Loucy (cell line): ENCODE results near the gene RELL2.

Source experiments
- H2AFZ ChIP-seq: fragments of 200-600 bp; sonication (generic); 2 replicates; pipeline ENCODE4 v1.6.0; 2016; ENCODE audit warnings: antibody characterized with exemption, mild to moderate bottlenecking, low read length, moderate library complexity
- H3F3A ChIP-seq: fragments of 200-600 bp; 2 replicates; pipeline ENCODE4 v1.6.0; 2016; ENCODE audit warnings: antibody characterized with exemption, low read depth, mild to moderate bottlenecking
- H3K27me3 ChIP-seq: fragments of 200-600 bp; sonication (generic); 2 replicates; pipeline ENCODE4 v1.6.1; 2014; ENCODE audit warnings: low read length, mild to moderate bottlenecking; ENCODE audit not compliant: insufficient read depth, poor library complexity, severe bottlenecking
- H3K36me3 ChIP-seq: fragments of 200-600 bp; sonication (generic); 2 replicates; pipeline ENCODE4 v1.6.1; 2016; ENCODE audit warnings: low read length; ENCODE audit not compliant: insufficient read depth
- H3K4me1 ChIP-seq: fragments of 200-600 bp; sonication (generic); 2 replicates; pipeline ENCODE4 v1.5.1; 2014; ENCODE audit warnings: low read length, mild to moderate bottlenecking; ENCODE audit not compliant: insufficient read depth, poor library complexity, severe bottlenecking
- H3K4me2 ChIP-seq: fragments of 200-600 bp; sonication (generic); 2 replicates; pipeline ENCODE4 v1.6.0; 2014; ENCODE audit warnings: antibody characterized with exemption, low read length, low read depth, mild to moderate bottlenecking; ENCODE audit not compliant: poor library complexity, severe bottlenecking
- H3K4me3 ChIP-seq: fragments of 200-600 bp; sonication (generic); 2 replicates; pipeline ENCODE4 v1.5.1; 2014; ENCODE audit warnings: low read length, mild to moderate bottlenecking, mixed read lengths; ENCODE audit not compliant: poor library complexity, severe bottlenecking
- H3K79me2 ChIP-seq: fragments of 200-600 bp; sonication (generic); 2 replicates; pipeline ENCODE4 v1.6.1; 2014; ENCODE audit warnings: low read length; ENCODE audit not compliant: insufficient read depth
- H3K9ac ChIP-seq: fragments of 200-600 bp; sonication (generic); 2 replicates; pipeline ENCODE4 v1.6.0; 2014; ENCODE audit warnings: mild to moderate bottlenecking, low read depth, low read length, moderate library complexity; ENCODE audit not compliant: poor library complexity, severe bottlenecking
- H3K9me2 ChIP-seq: fragments of 200-600 bp; sonication (generic); replicated peaks from 2 replicates; pipeline ENCODE4 v1.6.1; 2016; ENCODE audit warnings: low read depth, low read length, mixed read lengths
- H3K9me3 ChIP-seq: fragments of 200-600 bp; sonication (generic); 2 replicates; pipeline ENCODE4 v1.6.1; 2014; ENCODE audit warnings: mild to moderate bottlenecking, antibody characterized with exemption, low read length, low read depth; ENCODE audit not compliant: insufficient read depth
- H4K20me1 ChIP-seq: fragments of 200-600 bp; sonication (generic); 2 replicates; pipeline ENCODE4 v1.6.0; 2014; ENCODE audit warnings: antibody characterized with exemption, low read length, mild to moderate bottlenecking; ENCODE audit not compliant: insufficient read depth, poor library complexity, severe bottlenecking
- EZH2phosphoT487 ChIP-seq: fragments of 200-600 bp; IDR thresholded peaks from 2 replicates; pipeline ENCODE4 v1.6.1; 2018; ENCODE audit warnings: antibody characterized with exemption, mild to moderate bottlenecking, moderate library complexity, borderline replicate concordance
- TF ChIP-seq, protein P1 (sequence below): fragments of 200-600 bp; sonication (generic); conservative IDR thresholded peaks from 2 replicates; pipeline ENCODE4 v1.5.1; 2014; ENCODE audit warnings: mild to moderate bottlenecking, antibody characterized with exemption, low read length

RELL2 gene

DNA sequence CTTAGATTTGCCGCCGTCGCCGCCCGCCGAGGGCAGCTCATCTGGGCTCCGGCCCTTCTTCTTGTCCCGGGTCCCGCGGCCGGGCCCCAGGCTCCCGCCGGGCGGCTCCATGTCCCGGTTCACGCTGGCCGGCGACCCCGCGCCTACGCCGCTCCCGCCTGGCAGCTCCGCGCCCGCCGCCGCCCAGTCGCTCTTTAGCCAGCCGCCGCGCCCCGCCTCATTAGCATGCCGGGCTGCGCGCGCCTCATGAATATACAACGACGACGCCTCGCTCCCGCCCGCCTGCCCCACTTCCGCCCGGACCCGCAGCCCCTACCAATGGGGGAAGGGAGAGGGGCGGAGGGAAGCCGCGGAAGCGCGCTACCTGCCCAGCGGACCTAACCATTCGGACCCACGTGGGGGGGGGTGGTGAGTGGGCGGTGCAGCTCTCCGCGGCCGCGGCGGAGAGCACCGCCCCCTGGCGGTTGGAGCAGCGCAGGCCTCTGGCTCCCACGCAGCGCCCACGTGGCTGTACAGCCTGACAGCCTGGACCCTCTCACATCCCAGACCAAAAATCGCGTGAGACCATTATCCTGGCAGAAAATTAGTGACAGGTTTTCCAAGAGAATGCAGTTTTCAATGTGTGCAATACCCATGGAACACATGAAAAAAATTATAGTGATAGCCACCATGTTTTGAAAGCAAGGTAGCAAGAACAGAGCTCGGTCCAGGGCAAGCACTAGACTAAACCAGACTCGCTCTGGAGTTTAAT is 17.8 kb upstream of the RELL2 start, which contains the start of gene DIAPH1:
DIAPH1 (minus strand) TSS at position 197 of the 751 bp plus-strand sequence; CDS start at position 111, 86 bp downstream.
- Histone ChIP-seq H3K4me2 (peak within 1 kb of the TSS; percentile 90), H2AFZ (peak within 1 kb of the TSS; percentile 15; the same call in 1 of the 2 replicates), H3F3A (no peaks in the 10 kb centered on the region), H3K9ac (peak within 1 kb of the TSS; percentile 76), H4K20me1 (peaks cover 39% of the 10 kb centered on the region), H3K9me3 (no peaks in the 10 kb centered on the region), H3K4me3 (peak within 1 kb of the TSS; percentile 79), H3K36me3 (peaks cover 27% of the 10 kb centered on the region; the same call in 1 of the 2 replicates), H3K79me2 (peaks cover 48% of the 10 kb centered on the region), H3K9me2 (no peaks in the 10 kb centered on the region), H3K4me1 (peaks cover 38% of the 10 kb centered on the region), H3K27me3 (no peaks in the 10 kb centered on the region)
- no peak for TF ChIP-seq EZH2phosphoT487
- TF ChIP-seq, protein P1, sequence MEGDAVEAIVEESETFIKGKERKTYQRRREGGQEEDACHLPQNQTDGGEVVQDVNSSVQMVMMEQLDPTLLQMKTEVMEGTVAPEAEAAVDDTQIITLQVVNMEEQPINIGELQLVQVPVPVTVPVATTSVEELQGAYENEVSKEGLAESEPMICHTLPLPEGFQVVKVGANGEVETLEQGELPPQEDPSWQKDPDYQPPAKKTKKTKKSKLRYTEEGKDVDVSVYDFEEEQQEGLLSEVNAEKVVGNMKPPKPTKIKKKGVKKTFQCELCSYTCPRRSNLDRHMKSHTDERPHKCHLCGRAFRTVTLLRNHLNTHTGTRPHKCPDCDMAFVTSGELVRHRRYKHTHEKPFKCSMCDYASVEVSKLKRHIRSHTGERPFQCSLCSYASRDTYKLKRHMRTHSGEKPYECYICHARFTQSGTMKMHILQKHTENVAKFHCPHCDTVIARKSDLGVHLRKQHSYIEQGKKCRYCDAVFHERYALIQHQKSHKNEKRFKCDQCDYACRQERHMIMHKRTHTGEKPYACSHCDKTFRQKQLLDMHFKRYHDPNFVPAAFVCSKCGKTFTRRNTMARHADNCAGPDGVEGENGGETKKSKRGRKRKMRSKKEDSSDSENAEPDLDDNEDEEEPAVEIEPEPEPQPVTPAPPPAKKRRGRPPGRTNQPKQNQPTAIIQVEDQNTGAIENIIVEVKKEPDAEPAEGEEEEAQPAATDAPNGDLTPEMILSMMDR, result peak; percentile 94

DNA sequence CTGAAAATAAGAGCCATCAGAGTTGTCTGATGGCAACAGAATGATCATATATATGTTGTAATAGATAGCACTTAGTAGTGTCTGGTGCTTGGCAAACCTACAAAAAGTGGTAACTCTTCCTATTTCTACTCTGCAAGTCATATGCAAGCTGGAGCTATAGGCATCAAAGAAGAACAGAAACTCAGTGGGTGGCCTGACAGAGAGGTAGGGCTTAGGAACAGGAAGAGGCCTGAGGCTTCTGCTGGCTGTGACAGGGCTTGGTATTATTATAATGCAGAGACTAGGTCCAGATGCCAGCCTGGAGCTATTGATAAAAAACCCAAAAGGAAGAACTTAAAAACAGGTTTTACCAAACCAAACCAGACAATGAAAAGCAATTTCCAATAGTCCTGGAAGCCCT is 13.6 kb upstream of the RELL2 start:
- Histone ChIP-seq H3K4me2 (peak overlapping the region; percentile 1), H4K20me1 (peaks cover 4% of the 10 kb centered on the region), H3K9ac (no peak overlapping the region), H3K79me2 (peaks cover 5% of the 10 kb centered on the region), H3K27me3 (no peaks in the 10 kb centered on the region), H3K36me3 (peaks cover 63% of the 10 kb centered on the region; the same call in 1 of the 2 replicates), H2AFZ (no peak overlapping the region), H3K9me3 (no peaks in the 10 kb centered on the region), H3K9me2 (no peaks in the 10 kb centered on the region), H3K4me1 (peaks cover 8% of the 10 kb centered on the region), H3F3A (no peaks in the 10 kb centered on the region), H3K4me3 (no peak overlapping the region)
- TF ChIP-seq, protein P1, result no peak
- no peak for TF ChIP-seq EZH2phosphoT487

- Histone ChIP-seq H4K20me1 (peaks cover under 1% of the 10 kb centered on the region), H3K4me2 (peak overlapping the region; percentile 1), H3K79me2 (peaks cover 1% of the 10 kb centered on the region; the same call in 1 of the 2 replicates), H3K27me3 (no peaks in the 10 kb centered on the region), H3F3A (no peaks in the 10 kb centered on the region), H3K9me3 (no peaks in the 10 kb centered on the region), H3K4me1 (peaks cover 8% of the 10 kb centered on the region), H2AFZ (no peak overlapping the region), H3K4me3 (no peak overlapping the region), H3K9me2 (no peaks in the 10 kb centered on the region), H3K9ac (no peak overlapping the region), H3K36me3 (peaks cover 67% of the 10 kb centered on the region; the same call in 1 of the 2 replicates)
- TF ChIP-seq EZH2phosphoT487, result no peak
- TF ChIP-seq, protein P1, result no peak
Measured at GRCh38 chr5:141623611-141624010, 13.2 kb upstream of the RELL2 start.
